GM19193 (cell line): Measurements from ENCODE around the gene AFDN.

ENCODE experiments used
- POLR2A ChIP-seq: IDR thresholded peaks from 4 replicates; pipeline ENCODE4 v1.6.1; 2011; ENCODE audit not compliant: insufficient read depth, insufficient read length; ENCODE audit errors: extremely low read depth

Gene AFDN

GRCh38 chr6:167825332-167826229 is 1.1 kb upstream of the AFDN start:
- TF ChIP-seq POLR2A: no peak

GRCh38 chr6:167826230-167826895 is 348 bp upstream of the AFDN start:
- TF ChIP-seq POLR2A: no peak

- TF ChIP-seq POLR2A: no peak
Measured at GRCh38 chr6:167827583-167828324, 1.0 kb downstream of the AFDN start.

- no peak for TF ChIP-seq POLR2A
Measured at GRCh38 chr6:167828325-167828956, 1.7 kb downstream of the AFDN start.

- TF ChIP-seq POLR2A: no peak
Measured at GRCh38 chr6:167829513-167829912, 2.8 kb downstream of the AFDN start.

GRCh38 chr6:167831281-167831828 is 4.6 kb downstream of the AFDN start:
- TF ChIP-seq POLR2A: no peak

- no peak for TF ChIP-seq POLR2A
Measured at GRCh38 chr6:167832497-167833395, 6.0 kb downstream of the AFDN start.

- no peak for TF ChIP-seq POLR2A
Measured at GRCh38 chr6:167833396-167833763, 6.7 kb downstream of the AFDN start.

GRCh38 chr6:167835260-167835659 is 8.5 kb downstream of the AFDN start:
- TF ChIP-seq POLR2A: no peak

- no peak for TF ChIP-seq POLR2A
Measured at GRCh38 chr6:167836721-167837120, 10.0 kb downstream of the AFDN start.

GRCh38 chr6:167838207-167838748 is 11.6 kb downstream of the AFDN start:
- TF ChIP-seq POLR2A: no peak

GRCh38 chr6:167839343-167839742 is 12.6 kb downstream of the AFDN start:
- TF ChIP-seq POLR2A: no peak

GRCh38 chr6:167839755-167840154 is 13.0 kb downstream of the AFDN start:
- TF ChIP-seq POLR2A: no peak
